HepG2 (cell line): ENCODE measurements around the gene LPCAT4.

Experiments used
- CTCF ChIP-seq: sonication (generic); formaldehyde crosslinking; IDR thresholded peaks from 2 replicates; pipeline ENCODE4 v1.5.0; 2020; ENCODE audit warnings: mild to moderate bottlenecking, missing genetic modification reagents, moderate library complexity
- FOXK2 ChIP-seq: fragments of 450-650 bp; IDR thresholded peaks from 2 replicates; pipeline ENCODE4 v1.6.1; 2016
- MTA1 ChIP-seq: sonication (generic); formaldehyde crosslinking; IDR thresholded peaks from 2 replicates; pipeline ENCODE4 v1.4.0; 2020; ENCODE audit warnings: missing genetic modification reagents, mild to moderate bottlenecking, borderline replicate concordance
- NR2F1 ChIP-seq, 2 experiments: fragments of 450-650 bp in 1 of 2; formaldehyde crosslinking in 1 of 2; IDR thresholded peaks; 2 replicates each; pipeline versions ENCODE4 v1.5.0 to v1.6.1; 2016 to 2020; ENCODE audit warnings: mild to moderate bottlenecking in 1 of 2, missing compliant biosample characterization in 1 of 2, missing genetic modification reagents in 1 of 2, moderate library complexity in 1 of 2
- PLRG1 ChIP-seq: fragments of 450-650 bp; conservative IDR thresholded peaks from 2 replicates; pipeline ENCODE4 v1.6.1; 2016
- POLR2A ChIP-seq, 2 experiments: IDR thresholded peaks; 2 replicates each; pipeline ENCODE4 v1.6.1; 2011; ENCODE audit warnings: low read depth in 2 of 2, low read length in 2 of 2, mild to moderate bottlenecking in 1 of 2, moderate library complexity in 1 of 2; ENCODE audit not compliant: insufficient read depth in 1 of 2
- POLR2AphosphoS5 ChIP-seq: IDR thresholded peaks from 2 replicates; pipeline ENCODE4 v1.6.1; 2012; ENCODE audit warnings: low read depth, low read length
- SMAD1 ChIP-seq: sonication (generic); formaldehyde crosslinking; IDR thresholded peaks from 2 replicates; pipeline ENCODE4 v1.4.0; 2020; ENCODE audit warnings: missing genetic modification reagents, low read depth, mild to moderate bottlenecking, borderline replicate concordance
- TMF1 ChIP-seq: sonication (generic); formaldehyde crosslinking; IDR thresholded peaks from 2 replicates; pipeline ENCODE4 v1.8.1; 2022; ENCODE audit warnings: low read depth, missing genetic modification reagents
- ZNF292 ChIP-seq: sonication (generic); formaldehyde crosslinking; IDR thresholded peaks from 2 replicates; pipeline ENCODE4 v1.8.1; 2022; ENCODE audit warnings: mild to moderate bottlenecking, low read depth, missing genetic modification reagents, borderline replicate concordance
- TF ChIP-seq, protein P1 (sequence below): IDR thresholded peaks from 2 replicates; pipeline ENCODE4 v1.6.1; 2012; ENCODE audit warnings: inconsistent platforms
- TF ChIP-seq, protein P2 (sequence below): sonication (generic); formaldehyde crosslinking; IDR thresholded peaks from 2 replicates; pipeline ENCODE4 v1.4.0; 2020; ENCODE audit warnings: missing genetic modification reagents, borderline replicate concordance

DNA sequence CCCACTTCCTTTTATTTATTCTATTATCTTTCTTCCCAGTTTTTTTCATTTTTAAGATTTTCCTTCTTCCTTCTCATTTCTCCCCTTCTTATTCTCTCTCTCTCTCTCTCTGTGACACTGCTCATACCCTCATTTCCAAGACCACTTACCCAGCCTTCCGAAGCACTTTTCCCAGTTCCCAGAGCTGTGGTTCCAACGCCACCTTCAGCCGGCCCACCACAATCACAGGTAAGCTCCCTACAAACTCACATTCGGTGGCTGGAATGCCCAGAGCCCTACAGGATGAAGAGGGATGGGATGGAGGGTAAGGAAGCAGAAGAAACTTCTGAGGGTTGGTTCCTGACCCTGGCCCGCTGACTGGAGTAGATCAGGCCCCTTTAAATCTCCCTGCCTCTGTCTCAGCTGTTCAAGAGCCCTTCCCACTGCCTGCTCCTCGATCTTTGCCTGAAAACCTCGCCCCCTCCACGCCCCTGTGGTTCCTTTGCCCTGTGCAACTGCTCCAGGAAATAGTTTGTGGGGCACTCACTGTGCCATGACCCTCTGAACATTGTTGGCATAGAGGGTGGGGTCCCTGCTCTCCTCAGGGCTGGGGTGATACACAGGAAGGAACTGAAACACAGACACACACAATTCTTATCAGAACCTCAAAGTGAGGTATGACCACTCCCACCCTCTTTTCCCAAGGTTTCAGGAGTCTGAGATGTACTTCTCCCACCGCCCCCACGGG, 4.8 kb downstream of the LPCAT4 start:
- no peak for TF ChIP-seq CTCF
- TF ChIP-seq TMF1 = no peak
- no peak for TF ChIP-seq FOXK2
- TF ChIP-seq, protein P1, sequence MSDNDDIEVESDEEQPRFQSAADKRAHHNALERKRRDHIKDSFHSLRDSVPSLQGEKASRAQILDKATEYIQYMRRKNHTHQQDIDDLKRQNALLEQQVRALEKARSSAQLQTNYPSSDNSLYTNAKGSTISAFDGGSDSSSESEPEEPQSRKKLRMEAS = no peak
- TF ChIP-seq, protein P2, sequence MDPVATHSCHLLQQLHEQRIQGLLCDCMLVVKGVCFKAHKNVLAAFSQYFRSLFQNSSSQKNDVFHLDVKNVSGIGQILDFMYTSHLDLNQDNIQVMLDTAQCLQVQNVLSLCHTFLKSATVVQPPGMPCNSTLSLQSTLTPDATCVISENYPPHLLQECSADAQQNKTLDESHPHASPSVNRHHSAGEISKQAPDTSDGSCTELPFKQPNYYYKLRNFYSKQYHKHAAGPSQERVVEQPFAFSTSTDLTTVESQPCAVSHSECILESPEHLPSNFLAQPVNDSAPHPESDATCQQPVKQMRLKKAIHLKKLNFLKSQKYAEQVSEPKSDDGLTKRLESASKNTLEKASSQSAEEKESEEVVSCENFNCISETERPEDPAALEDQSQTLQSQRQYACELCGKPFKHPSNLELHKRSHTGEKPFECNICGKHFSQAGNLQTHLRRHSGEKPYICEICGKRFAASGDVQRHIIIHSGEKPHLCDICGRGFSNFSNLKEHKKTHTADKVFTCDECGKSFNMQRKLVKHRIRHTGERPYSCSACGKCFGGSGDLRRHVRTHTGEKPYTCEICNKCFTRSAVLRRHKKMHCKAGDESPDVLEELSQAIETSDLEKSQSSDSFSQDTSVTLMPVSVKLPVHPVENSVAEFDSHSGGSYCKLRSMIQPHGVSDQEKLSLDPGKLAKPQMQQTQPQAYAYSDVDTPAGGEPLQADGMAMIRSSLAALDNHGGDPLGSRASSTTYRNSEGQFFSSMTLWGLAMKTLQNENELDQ (CRISPR knock-in tag) = no peak
- TF ChIP-seq ZNF292 (CRISPR knock-in tag) = no peak
- TF ChIP-seq PLRG1 = no peak
- no peak for TF ChIP-seq POLR2A (IDR thresholded peaks at IDR 0.05; ENCODE audit: insufficient read depth in 1 of 2, low read depth in 2 of 2, low read length in 2 of 2)
- TF ChIP-seq NR2F1 (CRISPR knock-in tag; IDR thresholded peaks at IDR 0.05) = no peak
- TF ChIP-seq MTA1 (CRISPR knock-in tag) = no peak
- TF ChIP-seq SMAD1 (CRISPR knock-in tag) = no peak
- TF ChIP-seq POLR2AphosphoS5 = no peak
